ENCODE data around the gene EMID1. TPM values are rescaled to one million over a fixed set of nuclear protein-coding genes. Genes with fewer than 3 reads are reported as not detected.

Gene EMID1
- total RNA-seq, 3 donors from 2014 or later (not counting 1 experiment from before 2014, with no cell fraction given) = 0.59 to 1.3 (median 0.65) TPM

DNA sequence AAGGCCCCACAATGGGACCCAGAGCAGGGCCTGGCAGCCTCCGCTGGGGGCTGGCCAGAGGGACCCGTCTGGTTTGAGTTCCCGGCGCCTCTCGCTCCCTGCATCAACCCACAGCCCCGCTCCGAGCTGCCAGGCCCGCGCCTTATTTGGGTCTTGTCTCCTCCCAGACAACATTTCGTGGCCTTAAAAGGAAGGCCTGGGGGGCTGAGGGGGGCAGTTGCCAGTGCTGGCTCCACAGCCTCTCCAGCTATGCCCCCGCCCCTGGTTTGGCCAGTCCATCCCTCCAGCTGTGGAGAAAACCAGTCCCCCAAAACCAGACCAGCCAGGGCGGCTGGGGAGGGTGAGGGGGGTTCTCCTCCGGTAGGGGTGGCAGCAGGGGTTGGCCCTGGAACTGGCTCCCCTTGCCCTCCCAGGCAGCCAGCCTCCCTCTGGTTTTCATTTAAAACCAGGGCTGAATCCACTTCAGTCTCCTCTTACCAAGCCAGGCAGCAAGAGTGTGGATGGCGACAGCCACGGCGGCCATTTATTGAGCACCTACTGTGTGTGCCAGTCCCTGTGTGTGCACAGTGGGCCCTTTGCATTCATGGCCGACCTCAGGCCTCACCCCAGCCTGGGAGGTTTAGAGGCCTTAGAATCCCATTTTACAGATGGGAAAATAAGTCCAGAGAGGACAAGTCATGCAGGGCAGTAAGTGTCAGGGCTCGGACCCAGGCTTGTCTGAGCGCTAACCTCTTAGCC, 18.6 kb downstream of the EMID1 start:
- H3K27me3 Mint-ChIP-seq (ENCODE audit: low read depth in 2 of 2) = no peaks in the 10 kb centered on the region
- no peaks in the 10 kb centered on the region for H3K4me1 Mint-ChIP-seq
- TF ChIP-seq, protein P1, sequence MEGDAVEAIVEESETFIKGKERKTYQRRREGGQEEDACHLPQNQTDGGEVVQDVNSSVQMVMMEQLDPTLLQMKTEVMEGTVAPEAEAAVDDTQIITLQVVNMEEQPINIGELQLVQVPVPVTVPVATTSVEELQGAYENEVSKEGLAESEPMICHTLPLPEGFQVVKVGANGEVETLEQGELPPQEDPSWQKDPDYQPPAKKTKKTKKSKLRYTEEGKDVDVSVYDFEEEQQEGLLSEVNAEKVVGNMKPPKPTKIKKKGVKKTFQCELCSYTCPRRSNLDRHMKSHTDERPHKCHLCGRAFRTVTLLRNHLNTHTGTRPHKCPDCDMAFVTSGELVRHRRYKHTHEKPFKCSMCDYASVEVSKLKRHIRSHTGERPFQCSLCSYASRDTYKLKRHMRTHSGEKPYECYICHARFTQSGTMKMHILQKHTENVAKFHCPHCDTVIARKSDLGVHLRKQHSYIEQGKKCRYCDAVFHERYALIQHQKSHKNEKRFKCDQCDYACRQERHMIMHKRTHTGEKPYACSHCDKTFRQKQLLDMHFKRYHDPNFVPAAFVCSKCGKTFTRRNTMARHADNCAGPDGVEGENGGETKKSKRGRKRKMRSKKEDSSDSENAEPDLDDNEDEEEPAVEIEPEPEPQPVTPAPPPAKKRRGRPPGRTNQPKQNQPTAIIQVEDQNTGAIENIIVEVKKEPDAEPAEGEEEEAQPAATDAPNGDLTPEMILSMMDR (IDR thresholded peaks at IDR 0.05) = no peak
- H3K27ac Mint-ChIP-seq = no peak overlapping the region
- intact Hi-C loops (cut with micrococcal nuclease) = no loop called here
- no peak for ATAC-seq
- no peak for DNase-seq
- Histone ChIP-seq H3K36me3 (ENCODE audit: control insufficient read depth, insufficient read depth, low read length) (no peaks in the 10 kb centered on the region), H3K4me1 (ENCODE audit: control insufficient read depth, insufficient read depth, low read length) (no peaks in the 10 kb centered on the region), H3K9me3 (ENCODE audit: control insufficient read depth, insufficient read depth, low read length) (no peaks in the 10 kb centered on the region), H3K27me3 (ENCODE audit: control insufficient read depth, insufficient read depth, low read length) (no peaks in the 10 kb centered on the region), H3K27ac (ENCODE audit: low read length) (no peak overlapping the region), H3K4me3 (ENCODE audit: low read length) (no peak overlapping the region)
- no peaks in the 10 kb centered on the region for H3K9me3 Mint-ChIP-seq
- WGBS (ENCODE audit: insufficient coverage) = 76% methylated on average over 17 of the region's 19 CpGs
- no peak overlapping the region for H3K4me3 Mint-ChIP-seq
- no peaks in the 10 kb centered on the region for H3K36me3 Mint-ChIP-seq

DNA sequence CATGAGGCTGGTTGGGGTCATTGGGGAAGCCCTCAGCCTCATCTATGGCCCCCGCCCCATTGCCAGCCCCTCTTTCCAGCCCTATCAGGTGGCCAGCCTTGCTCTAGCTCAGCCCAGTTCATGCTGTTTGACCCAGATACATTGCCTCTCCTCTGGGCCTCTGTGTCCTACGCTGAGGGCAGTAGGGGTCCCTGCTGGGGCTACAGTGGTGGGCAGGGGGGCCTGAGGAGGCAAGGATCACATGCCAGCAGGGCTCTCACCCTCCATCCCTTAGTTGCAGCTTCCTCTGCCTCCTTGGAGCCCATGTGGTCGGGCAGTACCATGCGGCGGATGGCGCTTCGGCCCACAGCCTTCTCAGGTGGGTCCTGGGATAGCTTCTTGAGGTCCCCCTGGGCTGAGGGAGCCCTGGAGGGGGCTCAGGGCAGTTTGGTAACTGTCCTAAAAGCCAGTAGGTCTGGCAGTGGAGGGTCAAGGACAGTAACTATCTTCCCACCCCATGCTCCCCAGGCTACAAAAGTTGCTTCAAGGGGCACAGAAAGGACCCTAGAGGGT, 19.2 kb downstream of the EMID1 start:
- Histone ChIP-seq H3K36me3 (ENCODE audit: control insufficient read depth, insufficient read depth, low read length) (no peaks in the 10 kb centered on the region), H3K27me3 (ENCODE audit: control insufficient read depth, insufficient read depth, low read length) (no peaks in the 10 kb centered on the region), H3K4me1 (ENCODE audit: control insufficient read depth, insufficient read depth, low read length) (no peaks in the 10 kb centered on the region), H3K27ac (ENCODE audit: low read length) (no peak overlapping the region), H3K4me3 (ENCODE audit: low read length) (no peak overlapping the region), H3K9me3 (ENCODE audit: control insufficient read depth, insufficient read depth, low read length) (no peaks in the 10 kb centered on the region)
- no peaks in the 10 kb centered on the region for H3K36me3 Mint-ChIP-seq
- no peak overlapping the region for H3K27ac Mint-ChIP-seq
- H3K27me3 Mint-ChIP-seq (ENCODE audit: low read depth in 2 of 2) = no peaks in the 10 kb centered on the region
- intact Hi-C loops (cut with micrococcal nuclease) = no loop called here
- no peaks in the 10 kb centered on the region for H3K9me3 Mint-ChIP-seq
- DNase-seq (no peak), ATAC-seq (no peak)
- WGBS (ENCODE audit: insufficient coverage) = 90% methylated on average over 7 of the region's 7 CpGs
- H3K4me1 Mint-ChIP-seq = no peaks in the 10 kb centered on the region
- TF ChIP-seq, protein P1 (IDR thresholded peaks at IDR 0.05) = no peak
- no peak overlapping the region for H3K4me3 Mint-ChIP-seq

DNA sequence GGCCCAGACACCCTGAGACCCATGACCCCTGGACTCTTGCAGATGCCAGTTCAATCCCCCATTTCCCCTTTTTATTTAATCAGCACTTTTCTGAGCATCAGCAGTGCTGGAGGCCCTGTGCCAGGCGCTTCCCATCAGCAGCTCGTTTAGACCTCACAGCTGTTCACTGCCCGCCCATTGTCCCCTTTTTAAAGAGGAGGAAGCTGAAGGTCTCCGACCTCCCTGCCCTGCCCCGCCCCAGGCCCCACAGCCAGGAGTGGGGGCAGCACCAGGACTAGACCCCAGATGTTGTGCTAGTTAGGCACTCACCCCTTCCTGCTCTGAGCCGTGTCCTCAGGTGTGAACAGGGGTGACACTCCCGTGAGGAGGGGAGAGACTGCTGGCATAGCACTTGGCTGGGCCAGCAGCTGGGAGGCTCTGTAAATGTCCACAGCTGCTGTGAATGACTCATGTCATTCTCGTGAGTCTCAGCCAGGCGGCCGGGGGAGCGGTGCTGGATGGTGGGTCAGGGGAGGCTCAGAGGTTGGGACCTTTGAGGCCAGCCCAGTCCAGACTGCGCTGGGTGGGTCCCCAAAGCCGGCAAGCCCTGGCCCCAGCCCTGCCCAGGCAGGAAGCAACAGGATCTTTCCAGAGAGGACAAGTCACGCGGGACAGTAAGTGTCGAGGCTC, 19.9 kb downstream of the EMID1 start:
- intact Hi-C loops (cut with micrococcal nuclease) = no loop called here
- H3K4me1 Mint-ChIP-seq = no peaks in the 10 kb centered on the region
- H3K4me1 ChIP-seq (ENCODE audit: control insufficient read depth, insufficient read depth, low read length) = no peaks in the 10 kb centered on the region
- H3K27ac ChIP-seq (ENCODE audit: low read length) = no peak overlapping the region
- WGBS (ENCODE audit: insufficient coverage) = 67% methylated on average over 16 of the region's 16 CpGs
- H3K36me3 ChIP-seq (ENCODE audit: control insufficient read depth, insufficient read depth, low read length) = no peaks in the 10 kb centered on the region
- H3K9me3 Mint-ChIP-seq = no peaks in the 10 kb centered on the region
- no peak overlapping the region for H3K27ac Mint-ChIP-seq
- no peaks in the 10 kb centered on the region for H3K27me3 Mint-ChIP-seq (ENCODE audit: low read depth in 2 of 2)
- H3K36me3 Mint-ChIP-seq = no peaks in the 10 kb centered on the region
- H3K9me3 ChIP-seq (ENCODE audit: control insufficient read depth, insufficient read depth, low read length) = no peaks in the 10 kb centered on the region
- no peaks in the 10 kb centered on the region for H3K27me3 ChIP-seq (ENCODE audit: control insufficient read depth, insufficient read depth, low read length)
- no peak for DNase-seq
- H3K4me3 ChIP-seq (ENCODE audit: low read length) = no peak overlapping the region
- ATAC-seq = no peak
- TF ChIP-seq, protein P1 (IDR thresholded peaks at IDR 0.05) = no peak
- no peak overlapping the region for H3K4me3 Mint-ChIP-seq

Data from natural killer cell (primary cell).